Epithelial cell of esophagus (primary cell): Measurements from ENCODE around the gene NTMT1.

Experiments
- DNase-seq: peaks from one replicate; pipeline ENCODE4 v3.0.0; 2010; ENCODE audit warnings: low read depth
- H3K4me3 ChIP-seq: 2 replicates; pipeline ENCODE4 v1.5.1; 2011; ENCODE audit warnings: mild to moderate bottlenecking, low read length, control low read depth
- CTCF ChIP-seq: IDR thresholded peaks from 2 replicates; pipeline ENCODE4 v1.5.1; 2011; ENCODE audit warnings: low read depth, mild to moderate bottlenecking, low read length, control low read depth, inconsistent platforms; ENCODE audit not compliant: insufficient read depth; ENCODE audit errors: missing control alignments

Gene NTMT1

DNA sequence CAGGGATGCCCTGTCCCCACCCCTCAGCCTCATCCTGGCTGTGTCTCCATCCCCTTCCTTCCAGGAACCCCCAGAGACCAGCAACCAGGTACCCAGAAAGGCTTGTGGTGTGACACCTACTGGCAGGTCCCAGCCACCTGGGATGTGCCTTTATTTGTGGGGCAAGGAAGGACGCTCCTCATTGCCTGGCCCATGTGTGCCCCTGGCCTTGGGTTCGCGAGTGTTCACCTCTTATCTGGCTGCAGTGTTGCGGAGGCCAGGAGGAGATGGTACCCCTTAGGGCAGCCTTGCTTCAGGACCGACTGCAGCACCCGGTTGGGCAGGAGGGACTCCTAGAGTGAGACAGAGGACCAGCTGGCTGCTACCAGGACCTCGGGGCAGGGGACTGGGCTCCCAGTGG lies 13.8 kb upstream of the NTMT1 start:
- peak; percentile 29 for TF ChIP-seq CTCF
- no peak for DNase-seq
- no peak overlapping the region for H3K4me3 ChIP-seq

GRCh38 chr9:129612815-129613519 lies 13.0 kb upstream of the NTMT1 start:
- no peak for TF ChIP-seq CTCF
- no peak overlapping the region for H3K4me3 ChIP-seq
- DNase-seq = no peak

DNA sequence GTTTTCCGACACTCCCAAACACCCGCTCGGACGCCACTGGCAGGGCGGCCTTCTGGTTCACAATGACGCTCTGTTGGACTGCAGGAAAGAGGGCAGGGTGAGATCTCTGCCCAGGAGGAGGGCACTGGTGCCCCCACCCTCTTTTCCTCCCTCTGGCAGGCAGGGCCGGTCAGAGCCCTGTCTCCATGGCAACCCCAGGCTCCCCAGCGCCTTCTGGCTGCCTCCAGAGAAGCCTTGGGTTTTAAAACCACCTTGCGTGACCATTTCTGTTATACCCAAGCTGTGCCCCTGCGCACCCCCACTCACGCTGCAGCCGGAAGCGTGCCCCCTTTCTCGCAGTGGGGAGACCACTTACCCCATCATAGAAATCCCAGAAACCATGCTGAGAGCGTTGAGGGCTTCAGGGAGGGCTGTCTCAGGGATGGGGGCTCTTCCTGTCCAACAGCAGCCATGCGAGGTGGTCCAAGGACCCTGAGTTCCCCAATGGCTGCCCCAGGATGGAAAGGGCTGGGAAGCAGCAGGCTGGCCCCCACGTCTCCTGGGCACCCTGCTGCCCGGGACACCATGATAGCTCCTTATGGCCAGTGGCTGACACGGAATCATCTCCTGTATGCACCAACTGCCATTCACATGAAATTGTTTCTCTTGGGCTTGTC lies 12.3 kb upstream of the NTMT1 start:
- TF ChIP-seq CTCF = no peak
- no peak overlapping the region for H3K4me3 ChIP-seq
- no peak for DNase-seq

- DNase-seq = no peak
- no peak overlapping the region for H3K4me3 ChIP-seq
- no peak for TF ChIP-seq CTCF
Measured at GRCh38 chr9:129614932-129615331, 11.0 kb upstream of the NTMT1 start.

- DNase-seq = no peak
- no peak overlapping the region for H3K4me3 ChIP-seq
- no peak for TF ChIP-seq CTCF
Measured at GRCh38 chr9:129615407-129616285, 10.3 kb upstream of the NTMT1 start.

GRCh38 chr9:129617167-129617566 lies 8.8 kb upstream of the NTMT1 start:
- peak; percentile 83 for DNase-seq
- no peak overlapping the region for H3K4me3 ChIP-seq
- TF ChIP-seq CTCF = peak; percentile 73
